Activated CD8-positive, alpha-beta memory T cell treated with anti-CD3 and anti-CD28 coated beads for 48 hours (primary cell): Measurements from ENCODE around the gene FLACC1.
"Not testable (repeated sequence)": the region's sequence is repeated elsewhere in the genome, so short reads cannot be mapped to it uniquely, and the experiment has no call there.

Experiments
- DNase-seq, 3 experiments: peaks; one replicate each; pipeline ENCODE4 v3.0.0-alpha.2; 2020; ENCODE audit warnings: low read depth in 2 of 3, low spot score in 2 of 3

FLACC1 gene

GRCh38 chr2:201257956-201258665 lies 99.0 kb downstream of the FLACC1 start:
- peak; percentile 57 to 65 (median 63) for DNase-seq

- DNase-seq: no peak
Observed at GRCh38 chr2:201257381-201257955, 99.7 kb downstream of the FLACC1 start.

GRCh38 chr2:201256082-201256481 lies 101.1 kb downstream of the FLACC1 start:
- DNase-seq: no peak

GRCh38 chr2:201255408-201256033 lies 101.6 kb downstream of the FLACC1 start:
- no peak for DNase-seq

DNA sequence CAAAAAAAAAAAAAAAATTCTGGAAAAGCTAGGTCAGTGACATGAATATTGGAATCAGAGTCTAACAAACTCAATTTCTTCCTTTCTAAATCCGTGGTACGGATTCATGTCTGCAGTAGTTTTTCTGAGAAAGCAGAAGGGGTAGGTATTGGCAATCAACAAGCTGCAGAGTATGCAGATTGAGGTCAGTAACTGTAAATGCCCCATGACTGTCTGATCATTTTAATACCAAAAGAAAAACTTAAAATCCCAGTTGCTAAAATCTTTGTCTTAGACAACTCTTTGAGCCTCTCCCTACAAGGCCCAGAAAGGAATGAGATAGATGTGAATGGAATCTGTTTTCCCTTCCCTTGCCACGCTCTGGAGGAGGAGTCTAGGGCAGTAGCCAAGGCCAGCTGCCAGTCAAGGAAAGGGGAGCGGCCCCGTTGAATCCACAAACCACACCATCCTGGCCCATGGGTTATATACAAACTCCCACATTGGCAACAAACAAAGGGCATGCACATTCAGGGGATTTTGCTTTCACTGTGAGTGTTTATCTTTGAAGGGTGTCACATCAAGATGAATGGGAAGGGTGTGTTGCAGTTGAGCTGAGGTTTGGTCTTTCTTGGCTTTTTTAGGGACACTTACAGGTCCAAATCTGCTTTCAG lies 102.9 kb downstream of the FLACC1 start:
- no peak for DNase-seq

DNA sequence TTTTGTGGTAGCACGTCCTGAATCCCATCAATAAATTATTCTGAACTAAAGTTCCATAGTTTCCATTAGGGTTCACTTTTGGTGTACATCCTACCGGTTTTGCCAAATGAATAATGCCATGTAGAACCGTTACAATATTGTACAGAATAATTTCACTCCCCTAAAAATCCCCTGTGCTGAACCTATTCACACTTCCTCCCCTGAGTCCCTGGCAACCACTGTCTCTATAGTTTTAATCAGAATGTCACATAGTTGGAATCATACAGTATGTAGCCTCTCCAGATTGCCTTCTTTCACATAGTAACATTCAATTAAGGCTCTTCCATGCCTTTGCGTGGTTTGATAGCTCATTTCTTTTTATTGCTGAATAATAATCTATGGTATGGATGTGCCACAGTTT lies 106.4 kb downstream of the FLACC1 start:
- DNase-seq: no peak

DNA sequence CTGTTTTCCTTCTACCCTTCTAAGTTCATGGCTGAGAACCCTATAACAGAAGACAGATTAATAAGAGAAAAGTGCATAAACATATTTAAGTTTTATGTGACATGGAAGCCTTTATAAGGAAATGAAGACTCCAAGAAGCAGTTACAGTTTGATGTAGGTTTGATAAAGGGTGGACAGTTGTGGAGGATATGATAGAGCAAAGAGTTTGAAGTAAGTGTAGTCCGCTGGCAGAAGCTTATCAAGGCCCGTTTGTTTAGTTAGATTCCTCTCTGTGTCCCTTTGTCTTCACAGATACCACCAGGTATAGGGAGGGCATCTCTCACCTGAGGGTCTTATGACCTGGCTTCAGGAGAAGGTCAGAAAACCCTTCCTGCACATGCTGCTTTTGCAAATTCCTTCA lies 107.3 kb downstream of the FLACC1 start:
- no peak for DNase-seq

- no peak for DNase-seq
Observed at GRCh38 chr2:201248288-201248844, 108.8 kb downstream of the FLACC1 start.

DNA sequence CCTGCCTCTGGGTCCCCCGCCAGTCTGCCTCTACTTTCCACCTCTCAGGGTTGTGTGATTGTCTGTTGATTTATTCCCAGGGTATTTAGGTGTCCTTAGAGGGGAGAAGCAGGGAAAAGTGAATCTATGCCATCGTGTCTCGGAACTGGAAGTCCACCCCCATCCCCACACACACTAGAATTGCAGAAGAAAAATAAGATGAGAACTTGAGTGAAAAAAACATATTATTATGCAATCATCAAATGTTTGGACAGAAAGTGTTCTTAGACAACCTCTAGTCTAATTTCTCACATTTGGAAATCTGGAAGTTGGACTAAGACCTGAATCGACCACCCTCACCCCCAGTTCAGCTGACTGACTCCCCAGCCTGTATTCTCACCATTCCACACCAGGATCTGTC lies 110.9 kb downstream of the FLACC1 start:
- no peak for DNase-seq

DNA sequence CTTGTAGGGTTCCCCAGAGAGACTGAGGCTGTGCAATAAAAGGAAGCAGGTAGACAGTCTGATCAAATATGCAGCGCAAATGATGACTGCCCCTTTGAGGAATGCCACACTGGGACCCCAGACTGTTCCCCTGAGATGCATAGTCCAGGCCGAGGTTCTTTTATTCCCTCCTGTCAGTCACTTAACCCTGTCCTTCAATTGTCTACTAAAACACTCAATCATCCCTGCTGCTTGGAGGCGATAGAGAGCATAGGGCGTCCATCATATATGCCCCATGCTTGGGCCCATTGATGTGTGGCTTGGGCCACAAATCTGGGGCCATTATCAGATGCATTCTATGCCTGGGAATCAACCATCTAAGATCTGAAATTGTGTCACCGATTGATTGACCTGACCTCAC lies 112.3 kb downstream of the FLACC1 start:
- no peak for DNase-seq

DNA sequence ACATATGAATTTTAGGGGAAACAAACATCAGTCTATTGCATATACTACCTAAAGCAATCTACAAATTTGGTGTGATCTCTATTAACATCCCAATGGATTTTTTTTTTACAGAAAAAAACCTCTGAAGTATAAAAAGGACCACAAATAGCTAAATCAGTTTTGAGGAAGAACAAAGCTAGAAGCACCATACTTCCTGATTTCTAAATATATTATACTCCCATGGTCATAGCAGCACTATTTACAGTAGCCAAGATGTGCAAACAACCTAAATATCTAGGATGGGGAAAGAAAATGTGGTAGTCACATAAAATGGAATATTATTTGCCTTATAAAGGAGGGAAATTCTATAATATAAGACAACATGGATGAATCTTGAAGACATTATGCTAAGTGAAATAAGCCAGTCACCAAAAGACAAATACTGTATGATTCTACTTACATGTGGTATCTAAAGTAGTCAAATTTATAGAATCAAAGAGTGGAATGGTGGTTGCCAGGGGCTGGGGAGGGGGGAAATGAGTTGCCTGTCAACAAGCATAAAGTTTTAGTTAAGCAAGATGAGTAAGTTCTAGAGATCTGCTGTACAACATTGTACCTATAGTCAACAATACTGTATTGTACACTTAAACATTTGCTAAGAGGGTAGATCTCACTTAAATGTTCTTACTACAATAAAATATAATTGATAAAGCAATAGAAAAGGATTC lies 114.4 kb downstream of the FLACC1 start:
- no peak for DNase-seq

GRCh38 chr2:201239167-201239935 lies 117.8 kb downstream of the FLACC1 start:
- not testable (repeated sequence) for DNase-seq
